Lower leg skin (tissue), 3 donors: ENCODE data around the gene IL1RAPL1.

ENCODE experiments used
- POLR2A ChIP-seq, 2 donors: fragments of 450-650 bp; IDR thresholded peaks; one replicate each; pipeline ENCODE4 v1.6.1; 2016 to 2017; ENCODE audit warnings: antibody characterized with exemption in 2 of 2, mild to moderate bottlenecking in 1 of 2, moderate library complexity in 1 of 2
- TF ChIP-seq, protein P1 (sequence below), 3 donors: fragments of 450-650 bp; IDR thresholded peaks; one replicate each; pipeline ENCODE4 v1.5.1; 2016; ENCODE audit warnings: antibody characterized with exemption in 3 of 3, mild to moderate bottlenecking in 3 of 3, moderate library complexity in 2 of 3

DNA sequence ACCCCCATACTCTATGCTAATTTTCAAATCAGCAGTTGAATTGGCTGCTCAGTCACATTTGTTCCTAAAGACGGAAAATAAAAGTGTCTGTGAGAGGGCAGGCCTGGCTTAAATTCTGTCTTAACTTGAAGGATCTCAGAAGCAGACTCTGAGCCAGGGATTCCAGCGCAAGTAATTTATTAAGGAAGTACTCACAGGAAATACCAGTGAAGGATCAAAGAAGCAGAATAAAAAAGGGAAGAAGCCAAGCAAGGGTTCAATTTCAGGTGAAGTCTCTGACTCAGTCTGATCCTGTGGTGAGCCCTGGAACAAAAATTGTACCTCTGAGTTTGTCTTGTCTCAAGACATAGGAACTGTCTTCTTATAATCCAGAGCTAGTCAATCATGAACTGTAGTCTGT lies 52.2 kb downstream of the IL1RAPL1 start:
- TF ChIP-seq, protein P1, sequence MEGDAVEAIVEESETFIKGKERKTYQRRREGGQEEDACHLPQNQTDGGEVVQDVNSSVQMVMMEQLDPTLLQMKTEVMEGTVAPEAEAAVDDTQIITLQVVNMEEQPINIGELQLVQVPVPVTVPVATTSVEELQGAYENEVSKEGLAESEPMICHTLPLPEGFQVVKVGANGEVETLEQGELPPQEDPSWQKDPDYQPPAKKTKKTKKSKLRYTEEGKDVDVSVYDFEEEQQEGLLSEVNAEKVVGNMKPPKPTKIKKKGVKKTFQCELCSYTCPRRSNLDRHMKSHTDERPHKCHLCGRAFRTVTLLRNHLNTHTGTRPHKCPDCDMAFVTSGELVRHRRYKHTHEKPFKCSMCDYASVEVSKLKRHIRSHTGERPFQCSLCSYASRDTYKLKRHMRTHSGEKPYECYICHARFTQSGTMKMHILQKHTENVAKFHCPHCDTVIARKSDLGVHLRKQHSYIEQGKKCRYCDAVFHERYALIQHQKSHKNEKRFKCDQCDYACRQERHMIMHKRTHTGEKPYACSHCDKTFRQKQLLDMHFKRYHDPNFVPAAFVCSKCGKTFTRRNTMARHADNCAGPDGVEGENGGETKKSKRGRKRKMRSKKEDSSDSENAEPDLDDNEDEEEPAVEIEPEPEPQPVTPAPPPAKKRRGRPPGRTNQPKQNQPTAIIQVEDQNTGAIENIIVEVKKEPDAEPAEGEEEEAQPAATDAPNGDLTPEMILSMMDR (IDR thresholded peaks at IDR 0.05): no peak
- no peak for TF ChIP-seq POLR2A (IDR thresholded peaks at IDR 0.05)
